GM20000 (cell line): ENCODE data around the gene CILP2.

ENCODE experiments used
- DNase-seq: peaks from one replicate; pipeline ENCODE4 v3.0.0; 2012; ENCODE audit warnings: low spot score
- TF ChIP-seq, protein P1 (sequence below): IDR thresholded peaks from 2 replicates; pipeline ENCODE4 v1.5.1; 2012; ENCODE audit warnings: mild to moderate bottlenecking, control low read depth; ENCODE audit errors: extremely low read depth, missing control alignments

CILP2 gene

DNA sequence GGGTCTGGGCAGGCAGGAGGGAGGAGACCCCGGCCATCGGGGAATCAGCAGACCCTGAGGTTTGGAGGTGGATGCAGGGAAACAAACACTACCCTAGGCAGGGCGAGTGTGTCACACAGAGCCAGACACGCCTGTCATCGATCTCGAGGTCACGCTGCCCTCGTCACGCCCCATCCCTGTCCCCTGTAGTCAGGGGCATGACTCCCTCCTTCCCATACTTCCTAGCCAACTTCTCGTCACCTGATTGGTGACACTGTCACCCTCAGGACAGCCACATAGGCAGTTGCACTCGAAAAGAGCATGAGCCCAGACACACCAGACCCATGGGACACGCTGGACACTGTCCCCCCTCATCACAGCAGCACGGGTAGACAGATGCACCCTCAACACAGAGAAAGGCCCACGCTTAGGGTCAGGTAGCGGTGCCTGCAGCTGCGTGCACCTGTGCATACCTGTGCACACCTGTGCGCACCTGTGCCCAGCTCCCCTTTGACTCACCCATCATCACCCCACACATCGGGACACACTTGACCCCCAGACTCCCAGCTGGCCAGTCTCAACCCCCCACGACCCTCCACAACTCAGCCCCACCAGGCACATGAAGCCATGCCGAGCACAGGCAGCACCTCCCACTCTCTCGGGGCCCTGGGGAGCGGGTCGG, 11.9 kb downstream of the CILP2 start:
- TF ChIP-seq, protein P1, sequence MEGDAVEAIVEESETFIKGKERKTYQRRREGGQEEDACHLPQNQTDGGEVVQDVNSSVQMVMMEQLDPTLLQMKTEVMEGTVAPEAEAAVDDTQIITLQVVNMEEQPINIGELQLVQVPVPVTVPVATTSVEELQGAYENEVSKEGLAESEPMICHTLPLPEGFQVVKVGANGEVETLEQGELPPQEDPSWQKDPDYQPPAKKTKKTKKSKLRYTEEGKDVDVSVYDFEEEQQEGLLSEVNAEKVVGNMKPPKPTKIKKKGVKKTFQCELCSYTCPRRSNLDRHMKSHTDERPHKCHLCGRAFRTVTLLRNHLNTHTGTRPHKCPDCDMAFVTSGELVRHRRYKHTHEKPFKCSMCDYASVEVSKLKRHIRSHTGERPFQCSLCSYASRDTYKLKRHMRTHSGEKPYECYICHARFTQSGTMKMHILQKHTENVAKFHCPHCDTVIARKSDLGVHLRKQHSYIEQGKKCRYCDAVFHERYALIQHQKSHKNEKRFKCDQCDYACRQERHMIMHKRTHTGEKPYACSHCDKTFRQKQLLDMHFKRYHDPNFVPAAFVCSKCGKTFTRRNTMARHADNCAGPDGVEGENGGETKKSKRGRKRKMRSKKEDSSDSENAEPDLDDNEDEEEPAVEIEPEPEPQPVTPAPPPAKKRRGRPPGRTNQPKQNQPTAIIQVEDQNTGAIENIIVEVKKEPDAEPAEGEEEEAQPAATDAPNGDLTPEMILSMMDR, result no peak

DNA sequence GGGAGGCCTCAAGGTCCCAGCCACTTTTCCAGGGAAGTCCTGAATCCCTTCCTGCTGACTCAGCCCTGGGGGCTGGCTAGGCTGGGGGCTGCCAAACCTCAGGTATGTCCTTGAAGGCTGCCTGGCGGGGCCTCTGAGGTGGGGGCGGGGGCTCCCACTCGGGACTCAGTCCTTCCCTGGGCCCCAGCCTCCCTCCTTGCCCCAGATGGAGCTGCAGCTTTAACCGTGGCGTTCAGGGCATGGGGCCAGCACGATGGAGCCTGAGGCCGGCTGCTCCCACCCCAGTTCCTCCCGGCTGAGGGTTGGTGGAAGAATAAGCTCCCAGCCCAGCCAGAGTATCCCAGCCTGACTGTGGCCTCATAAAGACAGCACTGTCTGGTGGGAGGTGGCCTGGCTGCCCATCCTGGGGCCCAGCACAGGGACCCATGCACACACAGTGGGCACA, 12.4 kb downstream of the CILP2 start:
- DNase-seq, result no peak
- TF ChIP-seq, protein P1, result no peak

More for the DNA sequence above, 11.9 kb downstream of the CILP2 start:
- DNase-seq, result no peak

DNA sequence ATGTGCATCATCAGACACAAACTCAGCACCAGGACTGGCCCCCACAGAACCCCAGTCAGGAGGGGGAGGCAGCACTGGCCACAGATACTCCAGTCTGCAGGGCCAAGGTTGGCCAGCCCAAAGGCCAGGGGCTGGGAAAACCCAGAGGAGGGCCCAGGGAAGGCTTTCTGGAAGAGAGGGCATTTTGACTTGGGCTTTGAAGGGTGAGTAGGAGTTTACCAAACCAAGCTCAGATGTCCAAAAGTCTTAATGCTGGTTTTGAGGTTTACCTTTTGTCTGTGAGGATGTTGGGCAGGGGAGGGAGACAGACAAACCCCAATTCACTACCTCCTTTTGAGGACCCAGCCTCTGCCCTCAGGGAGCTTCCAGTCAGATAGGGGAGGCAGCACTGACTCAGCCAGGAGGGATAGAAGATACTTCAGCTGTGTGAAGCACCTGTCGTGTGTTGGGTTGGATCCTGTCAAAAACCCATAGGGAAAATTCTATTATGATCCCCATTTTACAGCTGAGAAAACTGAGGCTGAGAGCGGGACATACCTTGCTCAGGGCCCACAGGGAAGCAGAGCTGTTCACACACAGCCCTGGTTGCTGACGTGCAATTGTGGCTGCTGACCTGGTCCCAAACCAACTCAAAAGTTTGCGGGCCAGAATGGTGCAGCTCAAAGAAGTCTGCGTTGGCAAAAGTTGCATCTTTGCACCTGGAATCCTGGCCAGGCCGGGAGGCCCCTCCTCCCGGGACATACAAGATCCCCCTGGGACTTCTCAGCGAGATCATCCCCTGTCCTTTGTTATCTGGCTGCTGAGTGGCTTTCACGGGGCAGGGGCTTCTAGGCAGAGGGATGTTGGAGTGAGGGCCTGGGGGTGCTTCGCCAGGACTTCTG, 13.1 kb downstream of the CILP2 start:
- no peak for DNase-seq
- TF ChIP-seq, protein P1, result no peak

DNA sequence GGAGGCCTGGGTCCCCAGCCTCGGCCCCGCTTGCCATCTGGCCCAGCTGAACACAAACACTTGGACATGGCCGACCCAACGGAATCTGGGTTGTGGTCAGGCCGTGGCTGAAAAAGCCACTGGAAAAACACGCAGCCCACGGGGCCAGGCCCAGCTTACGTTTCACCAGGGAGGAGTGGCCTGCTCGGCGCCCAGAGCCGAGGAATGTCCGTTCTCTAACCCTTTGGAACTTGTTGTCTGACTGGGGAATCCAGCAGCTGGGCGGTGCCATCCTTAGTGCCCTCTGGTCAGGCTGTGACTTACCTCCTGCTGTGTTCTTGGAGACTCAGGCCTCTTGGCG, 13.8 kb downstream of the CILP2 start:
- TF ChIP-seq, protein P1, result no peak
- no peak for DNase-seq

DNA sequence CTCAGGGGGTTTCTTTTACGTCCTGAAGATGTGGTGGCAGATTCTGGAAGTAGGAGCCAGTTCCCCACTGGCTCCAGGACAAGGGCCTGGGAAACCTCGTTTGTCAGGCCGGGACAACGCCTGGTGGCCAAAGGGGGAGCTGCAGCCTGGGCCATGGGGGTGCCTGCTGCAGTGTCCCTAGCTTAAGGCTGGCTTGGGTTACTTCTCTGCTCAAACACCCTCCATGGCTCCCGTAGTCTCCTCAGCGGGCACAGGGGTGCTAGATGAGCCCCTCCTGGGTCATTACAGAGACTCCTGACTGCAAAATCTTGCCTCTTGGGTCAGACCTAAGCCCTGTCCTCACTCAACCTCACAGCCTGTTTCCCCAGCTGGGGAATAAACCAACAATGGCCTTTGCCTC, 14.7 kb downstream of the CILP2 start:
- DNase-seq, result peak; percentile 70
- TF ChIP-seq, protein P1, result peak; percentile 27

DNA sequence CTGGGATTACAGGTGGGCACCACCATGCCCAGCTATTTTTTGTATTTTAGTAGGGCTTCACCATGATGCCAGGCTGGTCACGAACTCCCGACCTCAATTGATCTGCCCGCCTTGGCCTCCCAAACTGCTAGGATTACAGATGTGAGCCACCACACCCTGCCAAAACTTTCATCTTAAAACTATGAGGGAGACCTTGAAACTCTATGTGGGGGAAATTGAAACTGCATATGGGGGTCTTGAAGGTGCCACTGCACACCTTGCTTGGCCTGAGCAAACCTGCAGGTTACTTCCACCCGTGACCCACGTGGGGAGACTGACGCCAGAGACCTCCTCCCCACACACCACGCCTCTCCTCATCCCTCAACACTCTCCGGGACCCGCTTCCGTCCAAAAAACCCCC, 15.6 kb downstream of the CILP2 start:
- TF ChIP-seq, protein P1, result no peak
- DNase-seq, result no peak
